DND-41 (cell line): Measurements from ENCODE around the gene MSRB3.

Experiments used
- CTCF ChIP-seq: IDR thresholded peaks from 2 replicates; pipeline ENCODE4 v1.5.1; 2012; ENCODE audit warnings: borderline replicate concordance, low read length, moderate library complexity, mild to moderate bottlenecking; ENCODE audit not compliant: poor library complexity, severe bottlenecking; ENCODE audit errors: extremely low read depth
- EZH2 ChIP-seq: IDR thresholded peaks from 3 replicates; pipeline ENCODE4 v1.6.1; 2012; ENCODE audit warnings: borderline replicate concordance, low read depth, mild to moderate bottlenecking, moderate library complexity, low read length, inconsistent platforms; ENCODE audit not compliant: severe bottlenecking

DNA sequence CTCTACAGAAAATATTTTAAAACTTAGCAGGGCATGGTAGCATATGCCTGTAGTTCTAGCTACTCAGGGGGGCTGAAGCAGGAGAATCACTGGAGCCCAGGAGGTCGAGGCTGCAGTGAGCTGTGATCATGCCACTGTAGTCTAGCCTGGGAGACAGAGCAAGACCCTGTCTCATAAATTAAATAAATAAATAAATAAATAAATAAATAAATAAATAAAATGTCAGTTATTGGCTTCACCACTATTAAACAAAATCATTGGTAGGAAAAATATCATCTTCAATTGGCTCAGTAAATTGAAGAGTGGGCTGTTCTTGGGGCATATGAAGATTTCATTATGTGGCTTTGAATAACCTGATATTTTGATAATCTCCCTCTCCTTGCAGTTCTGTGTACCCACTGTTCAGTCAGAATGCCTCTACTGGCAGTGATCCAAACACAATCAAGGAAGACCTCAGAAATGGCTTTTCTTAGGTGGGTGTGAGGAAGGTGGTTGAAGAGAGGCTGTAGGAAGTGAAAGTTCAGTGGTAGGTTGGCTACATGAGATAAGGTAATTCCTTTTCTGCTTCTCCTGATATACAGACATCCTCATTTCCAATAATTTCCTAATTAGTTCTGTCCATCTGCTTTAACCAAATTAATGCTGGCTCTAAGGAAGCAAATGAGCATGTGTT lies 175.8 kb downstream of the MSRB3 start:
- no peak for TF ChIP-seq CTCF
- no peak for TF ChIP-seq EZH2
